ENCODE measurements around the gene C6orf15.

DNA sequence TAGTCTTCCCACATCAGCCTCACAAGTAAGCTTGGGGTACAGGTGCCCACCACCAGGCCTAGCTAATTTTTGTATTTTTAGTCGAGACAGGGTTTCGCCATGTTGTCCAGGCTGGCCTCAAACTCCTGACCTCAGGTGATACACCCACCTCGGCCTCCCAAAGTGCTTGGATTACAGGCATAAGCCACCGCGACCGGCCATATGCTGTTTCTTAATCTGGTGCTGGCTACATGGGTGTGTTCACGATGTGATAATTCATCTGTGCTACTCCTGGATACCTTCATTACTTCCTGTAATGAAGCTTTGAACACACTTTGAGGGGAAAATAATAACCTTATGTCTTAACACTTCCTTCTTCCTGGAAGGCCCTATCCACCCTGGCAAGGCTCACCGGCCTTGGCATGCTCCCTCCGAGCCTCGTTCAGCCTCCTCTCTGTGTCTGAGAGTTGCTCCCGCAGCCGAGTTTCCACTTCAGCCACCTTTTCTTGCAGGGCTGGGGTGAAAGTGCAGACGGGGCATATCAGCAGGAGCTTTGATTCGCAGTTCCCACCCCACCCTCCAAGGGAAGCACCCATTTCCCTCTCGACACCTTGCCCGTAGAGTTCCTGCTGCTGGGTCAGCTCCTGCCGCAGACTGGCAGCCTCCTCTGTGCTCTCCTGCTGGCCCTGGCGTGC is 32.1 kb upstream of the C6orf15 start:
- TF ChIP-seq, protein P1, sequence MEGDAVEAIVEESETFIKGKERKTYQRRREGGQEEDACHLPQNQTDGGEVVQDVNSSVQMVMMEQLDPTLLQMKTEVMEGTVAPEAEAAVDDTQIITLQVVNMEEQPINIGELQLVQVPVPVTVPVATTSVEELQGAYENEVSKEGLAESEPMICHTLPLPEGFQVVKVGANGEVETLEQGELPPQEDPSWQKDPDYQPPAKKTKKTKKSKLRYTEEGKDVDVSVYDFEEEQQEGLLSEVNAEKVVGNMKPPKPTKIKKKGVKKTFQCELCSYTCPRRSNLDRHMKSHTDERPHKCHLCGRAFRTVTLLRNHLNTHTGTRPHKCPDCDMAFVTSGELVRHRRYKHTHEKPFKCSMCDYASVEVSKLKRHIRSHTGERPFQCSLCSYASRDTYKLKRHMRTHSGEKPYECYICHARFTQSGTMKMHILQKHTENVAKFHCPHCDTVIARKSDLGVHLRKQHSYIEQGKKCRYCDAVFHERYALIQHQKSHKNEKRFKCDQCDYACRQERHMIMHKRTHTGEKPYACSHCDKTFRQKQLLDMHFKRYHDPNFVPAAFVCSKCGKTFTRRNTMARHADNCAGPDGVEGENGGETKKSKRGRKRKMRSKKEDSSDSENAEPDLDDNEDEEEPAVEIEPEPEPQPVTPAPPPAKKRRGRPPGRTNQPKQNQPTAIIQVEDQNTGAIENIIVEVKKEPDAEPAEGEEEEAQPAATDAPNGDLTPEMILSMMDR (IDR thresholded peaks at IDR 0.05; ENCODE audit: poor library complexity, severe bottlenecking), result no peak
- TF ChIP-seq MXI1 (conservative IDR thresholded peaks at IDR 0.05; ENCODE audit: poor library complexity, severe bottlenecking) (no peak), POLR2AphosphoS5 (IDR thresholded peaks at IDR 0.05) (no peak), TAF1 (IDR thresholded peaks at IDR 0.05; ENCODE audit: low read depth) (no peak), EZH2 (IDR thresholded peaks at IDR 0.05; ENCODE audit: borderline replicate concordance, insufficient read depth, low read length, poor library complexity, severe bottlenecking) (no peak), RAD21 (conservative IDR thresholded peaks at IDR 0.05) (no peak), EP300 (conservative IDR thresholded peaks at IDR 0.05; ENCODE audit: poor library complexity, severe bottlenecking) (no peak)
- TF ChIP-seq, protein P2, sequence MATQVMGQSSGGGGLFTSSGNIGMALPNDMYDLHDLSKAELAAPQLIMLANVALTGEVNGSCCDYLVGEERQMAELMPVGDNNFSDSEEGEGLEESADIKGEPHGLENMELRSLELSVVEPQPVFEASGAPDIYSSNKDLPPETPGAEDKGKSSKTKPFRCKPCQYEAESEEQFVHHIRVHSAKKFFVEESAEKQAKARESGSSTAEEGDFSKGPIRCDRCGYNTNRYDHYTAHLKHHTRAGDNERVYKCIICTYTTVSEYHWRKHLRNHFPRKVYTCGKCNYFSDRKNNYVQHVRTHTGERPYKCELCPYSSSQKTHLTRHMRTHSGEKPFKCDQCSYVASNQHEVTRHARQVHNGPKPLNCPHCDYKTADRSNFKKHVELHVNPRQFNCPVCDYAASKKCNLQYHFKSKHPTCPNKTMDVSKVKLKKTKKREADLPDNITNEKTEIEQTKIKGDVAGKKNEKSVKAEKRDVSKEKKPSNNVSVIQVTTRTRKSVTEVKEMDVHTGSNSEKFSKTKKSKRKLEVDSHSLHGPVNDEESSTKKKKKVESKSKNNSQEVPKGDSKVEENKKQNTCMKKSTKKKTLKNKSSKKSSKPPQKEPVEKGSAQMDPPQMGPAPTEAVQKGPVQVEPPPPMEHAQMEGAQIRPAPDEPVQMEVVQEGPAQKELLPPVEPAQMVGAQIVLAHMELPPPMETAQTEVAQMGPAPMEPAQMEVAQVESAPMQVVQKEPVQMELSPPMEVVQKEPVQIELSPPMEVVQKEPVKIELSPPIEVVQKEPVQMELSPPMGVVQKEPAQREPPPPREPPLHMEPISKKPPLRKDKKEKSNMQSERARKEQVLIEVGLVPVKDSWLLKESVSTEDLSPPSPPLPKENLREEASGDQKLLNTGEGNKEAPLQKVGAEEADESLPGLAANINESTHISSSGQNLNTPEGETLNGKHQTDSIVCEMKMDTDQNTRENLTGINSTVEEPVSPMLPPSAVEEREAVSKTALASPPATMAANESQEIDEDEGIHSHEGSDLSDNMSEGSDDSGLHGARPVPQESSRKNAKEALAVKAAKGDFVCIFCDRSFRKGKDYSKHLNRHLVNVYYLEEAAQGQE (IDR thresholded peaks at IDR 0.05; ENCODE audit: borderline replicate concordance), result no peak
